Lung (tissue), 12 donors: ENCODE results near the gene BMPR2. TPM values are rescaled to one million over a fixed set of nuclear protein-coding genes. Genes with fewer than 3 reads are reported as not detected.

Experiments
- ATAC-seq: fragments of 200-7000 bp; cut with Tn5 transposase; one replicate; pipeline ENCODE4 v1.9.1; 2020; ENCODE audit warnings: moderate number of reproducible peaks; ENCODE audit not compliant: insufficient read depth, low FRiP score
- DNase-seq, 3 donors: peaks; one replicate each; pipeline ENCODE4 v3.0.0-alpha.2; 2013 to 2017
- H3K27ac ChIP-seq, 2 donors: one replicate each; pipeline ENCODE4 v1.5.1; 2013; ENCODE audit warnings: mild to moderate bottlenecking in 2 of 2, moderate library complexity in 2 of 2, control low read depth in 1 of 2, inconsistent platforms in 1 of 2, low read depth in 1 of 2, low read length in 1 of 2
- H3K27me3 ChIP-seq, 3 donors: one replicate each; pipeline ENCODE4 v1.5.1; 2013; ENCODE audit warnings: low read length in 2 of 3; ENCODE audit not compliant: control insufficient read depth in 3 of 3, insufficient read depth in 3 of 3
- H3K36me3 ChIP-seq, 4 donors: one replicate each; pipeline ENCODE4 v1.5.1; 2013; ENCODE audit warnings: low read length in 4 of 4, mild to moderate bottlenecking in 1 of 4, moderate library complexity in 1 of 4; ENCODE audit not compliant: control insufficient read depth in 4 of 4, insufficient read depth in 4 of 4
- H3K4me1 ChIP-seq, 5 donors: one replicate each; pipeline ENCODE4 v1.5.1; 2013; ENCODE audit warnings: low read length in 5 of 5, mild to moderate bottlenecking in 2 of 5, moderate library complexity in 1 of 5; ENCODE audit not compliant: control insufficient read depth in 5 of 5, insufficient read depth in 5 of 5
- H3K4me3 ChIP-seq: one replicate; pipeline ENCODE4 v1.5.1; 2013; ENCODE audit warnings: mild to moderate bottlenecking, control low read depth, moderate library complexity
- H3K9ac ChIP-seq, 2 donors: one replicate each; pipeline ENCODE4 v1.5.1; 2013; ENCODE audit warnings: low read length in 2 of 2, control low read depth in 1 of 2; ENCODE audit not compliant: insufficient read depth in 1 of 2
- H3K9me3 ChIP-seq, 4 donors: one replicate each; pipeline ENCODE4 v1.5.1; 2013; ENCODE audit warnings: low read length in 3 of 4, mild to moderate bottlenecking in 1 of 4, moderate library complexity in 1 of 4; ENCODE audit not compliant: control insufficient read depth in 4 of 4, insufficient read depth in 3 of 4
- CTCF ChIP-seq: IDR thresholded peaks from 2 replicates; pipeline ENCODE4 v1.5.1; 2012; ENCODE audit warnings: mild to moderate bottlenecking; ENCODE audit errors: control extremely low read depth, extremely low read depth
- WGBS, 2 donors: extraction: QIAGEN DNeasy Blood & Tissue Kit; methylation state at CpG; one replicate each; pipeline ENCODE4 v1.1.7; 2013; 5-methylcytosine and 5-hydroxymethylcytosine counted together
- polyA plus RNA-seq, 2 donors: library from polyadenylated mRNA; stranded (reverse); fragments of 200-250 nt; gene quantifications; one replicate each; pipeline ENCODE4 v1.2.1, GENCODE V29; 2013
- total RNA-seq, 2 donors: library from RNA; depleted of rRNA in 1 of 2; stranded (reverse); fragments of >200 nt in 1 of 2; gene quantifications; one replicate each; pipeline ENCODE4 v1.2.1, GENCODE V29; 2014 to 2021
- donor health status: control.
- donor health status: control.
- donor health status: Bipolar disorder and iron deficiency.
- donor health status: healthy.
- donor health status: DM: yes; HTN: yes; CAD: no.

The BMPR2 gene
- total and polyA plus RNA-seq, 4 donors: 11.4 to 107 (median 36.7) TPM

- no peaks in the 10 kb centered on the region for H3K36me3 ChIP-seq
- no peak overlapping the region for H3K4me3 ChIP-seq
- no peaks in the 10 kb centered on the region for H3K9me3 ChIP-seq
- 39 to 46% methylated on average over 17 of the region's 17 CpGs for WGBS, 2 donors
- no peaks in the 10 kb centered on the region for H3K27me3 ChIP-seq
- DNase-seq (peak; percentile 76 to 85 (median 85)), ATAC-seq (peak; percentile 88)
- peak; percentile 86 for TF ChIP-seq CTCF
- peak overlapping the region in 1 of 2 donors; percentile 2 for H3K27ac ChIP-seq
- peak overlapping the region in 1 of 2 donors; percentile 53 for H3K9ac ChIP-seq
- H3K4me1 ChIP-seq: peaks cover 0 to 8% (median 2%) of the 10 kb centered on the region in 5 donors
These were observed 212.8 kb downstream of the BMPR2 start for GRCh38 chr2:202588647-202589581.

GRCh38 chr2:202589582-202589949 lies 213.4 kb downstream of the BMPR2 start:
- DNase-seq (no peak), ATAC-seq (no peak)
- Histone ChIP-seq H3K36me3 (no peaks in the 10 kb centered on the region), H3K27me3 (no peaks in the 10 kb centered on the region), H3K4me1 (peaks cover 0 to 8% (median 2%) of the 10 kb centered on the region in 5 donors), H3K4me3 (no peak overlapping the region), H3K27ac (no peak overlapping the region), H3K9me3 (no peaks in the 10 kb centered on the region), H3K9ac (no peak overlapping the region)
- TF ChIP-seq CTCF: no peak
- WGBS, 2 donors: 95 to 97% methylated on average over 4 of the region's 4 CpGs

- Histone ChIP-seq H3K27ac (no peak overlapping the region), H3K9ac (no peak overlapping the region), H3K4me3 (no peak overlapping the region), H3K9me3 (no peaks in the 10 kb centered on the region), H3K27me3 (no peaks in the 10 kb centered on the region), H3K36me3 (no peaks in the 10 kb centered on the region), H3K4me1 (peaks cover 0 to 8% (median 2%) of the 10 kb centered on the region in 5 donors)
- no peak for TF ChIP-seq CTCF
- DNase-seq (no peak), ATAC-seq (no peak)
- WGBS, 2 donors: 94 to 98% methylated on average over 2 of the region's 2 CpGs
These were observed 216.4 kb downstream of the BMPR2 start for GRCh38 chr2:202592566-202592965.
